Cardiac muscle cell (in vitro differentiated cells and primary cell): Measurements from ENCODE around the gene ELAVL3. TPM values are rescaled to one million over a fixed set of nuclear protein-coding genes. Genes with fewer than 3 reads are reported as not detected.
A peak's percentile ranks its signal among the peaks of the same experiment; 100 is the strongest.
"Not testable (repeated sequence)": the region's sequence is repeated elsewhere in the genome, so short reads cannot be mapped to it uniquely, and the experiment has no call there.

Experiments
- DNase-seq, 2 donors: peaks; one replicate each; pipeline versions ENCODE4 v3.0.0 to v3.0.0-alpha.2; 2010 to 2017; ENCODE audit warnings: low read depth in 1 of 2, low spot score in 1 of 2
- H3K27ac ChIP-seq: fragments of 200-600 bp; sonication (generic); 2 replicates; pipeline ENCODE4 v1.5.1; 2016
- H3K27me3 ChIP-seq: fragments of 200-600 bp; sonication (generic); 2 replicates; pipeline ENCODE4 v1.6.0; 2016; ENCODE audit warnings: control low read depth
- H3K36me3 ChIP-seq: fragments of 200-600 bp; sonication (generic); 2 replicates; pipeline ENCODE4 v1.5.1; 2016; ENCODE audit warnings: control low read depth
- H3K4me1 ChIP-seq: fragments of 200-600 bp; sonication (generic); 2 replicates; pipeline ENCODE4 v1.8.1; 2017; ENCODE audit warnings: low read depth, mild to moderate bottlenecking, mixed run types
- H3K4me3 ChIP-seq: fragments of 200-600 bp; sonication (generic); 2 replicates; pipeline ENCODE4 v1.5.1; 2016; ENCODE audit warnings: mild to moderate bottlenecking
- H3K9me3 ChIP-seq: fragments of 200-600 bp; sonication (generic); 2 replicates; pipeline ENCODE4 v1.5.1; 2017; ENCODE audit warnings: low read depth, mild to moderate bottlenecking, control low read depth
- polyA plus RNA-seq: library from polyadenylated mRNA; unstranded; fragments of >200 nt; fragmentation: Nextera tagmentation; extraction: Ambion mirVana; gene quantifications from 2 replicates; pipeline ENCODE4 v1.2.1, GENCODE V29; 2016
- total RNA-seq: library from RNA; depleted of rRNA; stranded (reverse); fragments of >200 nt; gene quantifications from 2 replicates; pipeline ENCODE4 v1.2.3, GENCODE V29; 2016
- TF ChIP-seq, protein P1 (sequence below): IDR thresholded peaks from 2 replicates; pipeline ENCODE4 v1.5.1; 2012; ENCODE audit warnings: low read depth, mild to moderate bottlenecking, low read length

The ELAVL3 gene
- total and polyA plus RNA-seq, 2 experiments from 2014 or later: 0.09 to 0.10 TPM

DNA sequence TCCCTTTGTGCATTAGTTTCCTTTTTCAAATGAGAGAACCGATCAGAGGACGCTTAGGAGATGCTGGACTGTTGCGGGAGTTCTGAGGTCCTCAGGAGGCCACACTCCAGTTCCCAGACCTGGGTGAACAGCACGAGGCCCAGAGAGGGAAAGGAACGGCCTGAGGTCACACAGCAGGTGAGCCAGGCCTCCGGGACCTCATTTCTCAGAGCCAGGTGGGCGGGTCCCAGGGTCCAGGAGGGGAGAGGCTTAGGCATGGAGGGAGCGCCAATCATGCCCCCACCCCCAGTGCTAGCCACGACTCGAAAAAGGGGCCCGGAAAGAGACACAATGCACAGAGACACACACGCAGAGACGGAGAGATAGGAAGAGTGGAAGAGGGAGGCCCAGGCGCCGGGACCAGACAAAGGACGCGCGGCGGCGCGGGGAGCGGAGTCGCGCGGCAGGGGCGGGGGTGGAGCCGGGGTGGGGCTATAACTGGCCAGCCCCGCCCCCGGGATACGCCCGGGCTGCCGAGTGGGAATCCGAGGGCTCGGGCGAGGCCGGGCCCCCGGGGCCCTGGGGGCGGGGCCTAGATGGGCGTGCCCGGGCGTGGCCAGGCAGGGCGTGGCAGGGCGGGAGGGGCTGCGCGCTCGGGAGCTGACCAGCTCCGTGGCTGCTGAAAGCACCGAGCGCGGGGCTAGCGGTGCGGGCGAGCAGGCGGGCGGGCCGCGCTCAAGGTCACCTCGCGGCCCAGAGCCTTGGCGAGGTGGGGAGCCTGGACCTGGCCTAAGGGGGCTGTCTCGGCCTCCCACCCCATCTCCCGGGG lies 1.6 kb downstream of the ELAVL3 start:
- H3K27ac ChIP-seq: no peak overlapping the region
- H3K4me3 ChIP-seq: no peak overlapping the region
- H3K27me3 ChIP-seq: peaks cover 54% of the 10 kb centered on the region
- no peaks in the 10 kb centered on the region for H3K9me3 ChIP-seq
- TF ChIP-seq, protein P1, sequence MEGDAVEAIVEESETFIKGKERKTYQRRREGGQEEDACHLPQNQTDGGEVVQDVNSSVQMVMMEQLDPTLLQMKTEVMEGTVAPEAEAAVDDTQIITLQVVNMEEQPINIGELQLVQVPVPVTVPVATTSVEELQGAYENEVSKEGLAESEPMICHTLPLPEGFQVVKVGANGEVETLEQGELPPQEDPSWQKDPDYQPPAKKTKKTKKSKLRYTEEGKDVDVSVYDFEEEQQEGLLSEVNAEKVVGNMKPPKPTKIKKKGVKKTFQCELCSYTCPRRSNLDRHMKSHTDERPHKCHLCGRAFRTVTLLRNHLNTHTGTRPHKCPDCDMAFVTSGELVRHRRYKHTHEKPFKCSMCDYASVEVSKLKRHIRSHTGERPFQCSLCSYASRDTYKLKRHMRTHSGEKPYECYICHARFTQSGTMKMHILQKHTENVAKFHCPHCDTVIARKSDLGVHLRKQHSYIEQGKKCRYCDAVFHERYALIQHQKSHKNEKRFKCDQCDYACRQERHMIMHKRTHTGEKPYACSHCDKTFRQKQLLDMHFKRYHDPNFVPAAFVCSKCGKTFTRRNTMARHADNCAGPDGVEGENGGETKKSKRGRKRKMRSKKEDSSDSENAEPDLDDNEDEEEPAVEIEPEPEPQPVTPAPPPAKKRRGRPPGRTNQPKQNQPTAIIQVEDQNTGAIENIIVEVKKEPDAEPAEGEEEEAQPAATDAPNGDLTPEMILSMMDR: no peak
- no peaks in the 10 kb centered on the region for H3K36me3 ChIP-seq
- H3K4me1 ChIP-seq: peaks cover 3% of the 10 kb centered on the region
- peak; percentile 26 to 70 for DNase-seq

DNA sequence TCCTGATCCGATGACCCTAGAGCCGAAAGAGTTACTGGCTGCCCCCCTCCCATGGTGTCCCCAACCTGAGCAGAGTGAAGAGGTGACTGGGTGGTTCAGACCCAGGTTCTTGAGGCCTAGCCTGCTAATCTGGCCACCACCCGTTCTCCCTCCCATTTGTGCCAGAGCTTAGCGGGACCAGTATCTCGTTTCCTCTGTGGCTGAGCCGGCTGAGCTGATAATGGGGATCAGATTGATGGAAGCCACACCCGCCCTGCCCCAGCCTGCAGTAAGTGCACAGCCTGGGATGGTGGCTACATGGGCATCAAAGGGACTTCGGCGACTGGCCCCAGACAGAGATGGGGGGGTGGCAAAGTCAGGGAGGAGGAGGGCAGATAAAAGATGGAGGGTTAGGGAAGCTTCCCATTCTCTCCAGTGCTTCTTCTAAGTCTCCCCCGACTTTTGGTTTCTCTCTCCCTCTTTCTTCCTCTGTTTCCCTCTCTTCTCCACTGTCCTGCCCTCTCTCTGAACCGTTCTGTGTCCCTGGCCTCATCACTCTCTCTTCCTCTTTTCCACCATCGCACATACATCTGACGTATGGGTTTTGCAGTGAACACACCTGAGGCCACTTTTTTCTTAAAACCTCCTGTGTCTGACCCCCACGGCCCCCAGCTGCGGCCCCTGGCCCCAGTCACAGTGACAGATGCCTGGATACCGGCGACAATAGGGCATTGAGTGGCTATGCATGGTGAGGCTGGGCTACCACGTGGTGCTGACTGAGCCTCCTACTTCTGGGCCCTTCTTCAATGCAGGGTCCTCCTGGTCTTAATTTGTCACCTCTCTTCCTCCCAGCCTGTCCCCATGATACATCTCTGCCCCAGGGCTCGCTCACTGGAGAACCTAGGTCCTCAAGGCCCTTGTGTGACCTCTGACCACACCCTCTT lies 2.4 kb downstream of the ELAVL3 start:
- H3K9me3 ChIP-seq: no peaks in the 10 kb centered on the region
- no peak overlapping the region for H3K4me3 ChIP-seq
- no peak overlapping the region for H3K27ac ChIP-seq
- H3K36me3 ChIP-seq: no peaks in the 10 kb centered on the region
- peaks cover 54% of the 10 kb centered on the region for H3K27me3 ChIP-seq
- TF ChIP-seq, protein P1: no peak
- peaks cover 3% of the 10 kb centered on the region for H3K4me1 ChIP-seq
- DNase-seq: no peak

DNA sequence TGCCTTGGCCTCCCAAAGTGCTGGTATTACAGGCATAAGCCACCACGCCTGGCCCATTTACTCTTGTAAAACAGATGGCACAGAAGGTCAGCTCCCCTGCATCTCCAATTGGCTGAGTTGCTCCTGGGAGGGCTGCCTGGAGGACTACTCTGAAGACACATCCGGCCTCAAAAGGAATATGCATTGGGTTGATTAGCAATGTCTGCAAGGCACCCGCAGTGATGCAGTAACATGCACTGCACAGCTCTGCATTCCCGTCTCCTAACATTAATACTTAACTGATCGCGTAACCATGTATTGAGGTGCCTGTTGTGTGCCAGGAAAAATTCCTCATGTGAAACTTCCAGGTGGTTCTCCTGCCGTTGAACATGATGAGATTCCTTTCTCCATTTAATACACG lies 5.0 kb downstream of the ELAVL3 start:
- H3K9me3 ChIP-seq: no peaks in the 10 kb centered on the region
- peaks cover 31% of the 10 kb centered on the region for H3K27me3 ChIP-seq
- H3K27ac ChIP-seq: no peak overlapping the region
- H3K4me1 ChIP-seq: no peaks in the 10 kb centered on the region
- H3K36me3 ChIP-seq: no peaks in the 10 kb centered on the region
- DNase-seq: no peak
- TF ChIP-seq, protein P1: no peak
- no peak overlapping the region for H3K4me3 ChIP-seq

DNA sequence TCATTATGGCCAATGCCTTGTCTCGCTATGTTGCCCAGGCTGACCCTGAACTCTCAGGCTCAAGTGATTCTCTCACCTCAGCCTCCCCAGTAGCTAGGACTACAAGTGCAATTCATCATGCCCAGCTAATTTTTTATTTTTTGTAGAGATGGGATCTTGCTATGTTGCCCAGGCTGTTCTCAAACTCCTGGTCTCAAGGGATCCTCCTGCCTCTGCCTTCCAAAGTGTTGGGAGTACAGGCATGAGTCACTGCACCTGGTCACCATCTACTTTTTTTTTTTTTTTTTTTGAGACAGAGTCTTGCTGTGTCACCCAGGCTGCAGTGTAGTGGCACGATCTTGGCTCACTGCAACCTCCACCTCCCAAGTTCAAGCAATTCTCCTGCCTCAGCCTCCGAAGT lies 5.5 kb downstream of the ELAVL3 start:
- H3K36me3 ChIP-seq, H3K27ac ChIP-seq, DNase-seq, H3K9me3 ChIP-seq, H3K4me3 ChIP-seq, H3K4me1 ChIP-seq: not testable (repeated sequence)
- H3K27me3 ChIP-seq: peaks cover 26% of the 10 kb centered on the region

DNA sequence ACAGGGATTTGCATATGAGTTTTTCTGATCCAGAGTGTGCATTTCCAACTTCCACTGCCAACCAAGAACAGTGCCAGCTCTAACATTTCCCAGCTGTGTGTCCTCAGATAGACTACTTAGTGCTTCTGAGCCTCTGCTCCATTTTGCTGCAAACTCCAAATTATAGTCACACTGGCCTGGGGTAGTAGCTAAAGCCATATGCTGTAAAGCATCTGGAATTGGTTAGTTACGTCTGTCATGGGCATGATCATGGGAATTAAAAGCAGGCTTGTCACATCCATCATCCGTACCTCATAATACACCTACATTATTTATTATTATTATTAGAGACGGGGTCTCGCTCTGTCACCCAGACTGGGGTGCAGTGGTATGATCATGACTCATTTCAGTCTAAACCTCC lies 7.1 kb downstream of the ELAVL3 start:
- no peak overlapping the region for H3K4me3 ChIP-seq
- H3K36me3 ChIP-seq: no peaks in the 10 kb centered on the region
- no peaks in the 10 kb centered on the region for H3K4me1 ChIP-seq
- no peaks in the 10 kb centered on the region for H3K9me3 ChIP-seq
- no peak overlapping the region for H3K27ac ChIP-seq
- TF ChIP-seq, protein P1: no peak
- DNase-seq: no peak
- H3K27me3 ChIP-seq: peaks cover 9% of the 10 kb centered on the region

DNA sequence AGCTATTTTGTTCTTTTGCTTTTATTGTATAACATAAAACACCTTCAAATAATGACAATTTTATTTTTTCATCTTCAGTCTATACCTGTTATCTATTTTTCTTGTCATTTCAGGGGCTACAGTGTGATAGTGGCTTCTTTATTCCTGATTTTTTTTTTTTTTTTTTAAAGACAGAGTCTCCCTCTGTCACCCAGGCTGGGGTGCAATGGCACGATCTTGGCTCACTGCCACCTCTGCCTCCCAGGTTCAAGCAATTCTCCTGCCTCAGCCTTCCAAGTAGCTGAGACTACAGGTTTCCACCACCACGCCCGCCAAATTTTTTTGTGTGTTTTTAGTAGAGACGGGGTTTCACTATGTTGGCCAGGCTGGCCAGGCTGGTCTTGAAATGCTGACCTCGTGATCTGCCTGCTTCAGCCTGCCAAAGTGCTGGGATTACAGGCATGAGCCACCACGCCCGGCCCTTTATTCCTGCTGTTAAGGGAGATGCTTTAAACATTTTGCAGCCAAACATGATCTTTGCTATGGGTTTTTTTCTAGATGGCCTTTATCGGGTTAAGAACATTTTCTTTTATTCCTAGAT lies 12.5 kb downstream of the ELAVL3 start:
- H3K9me3 ChIP-seq, H3K27ac ChIP-seq, DNase-seq, H3K4me1 ChIP-seq, H3K36me3 ChIP-seq, H3K4me3 ChIP-seq, H3K27me3 ChIP-seq: not testable (repeated sequence)
